Measurements from ENCODE around the gene GAS7.

GAS7 gene

GRCh38 chr17:10198509-10199249 lies at the start of gene GAS7:
TSS of gene GAS7 (minus strand) at chr17:10198606.
- no peak for DNase-seq

GRCh38 chr17:10247810-10248209 lies 49.4 kb upstream of the GAS7 start:
- no peak for DNase-seq

- no peak for DNase-seq
Measured at GRCh38 chr17:10243883-10244844, 45.8 kb upstream of the GAS7 start.

GRCh38 chr17:10241781-10242180 lies 43.4 kb upstream of the GAS7 start:
- no peak for DNase-seq

GRCh38 chr17:10238661-10239060 lies 40.3 kb upstream of the GAS7 start:
- DNase-seq = no peak

- DNase-seq = no peak
Measured at GRCh38 chr17:10234033-10234432, 35.6 kb upstream of the GAS7 start.

- DNase-seq = no peak
Measured at GRCh38 chr17:10233161-10233560, 34.8 kb upstream of the GAS7 start.

- DNase-seq = no peak
Measured at GRCh38 chr17:10229181-10229580, 30.8 kb upstream of the GAS7 start.

- no peak for DNase-seq
Measured at GRCh38 chr17:10226930-10227695, 28.7 kb upstream of the GAS7 start.

- no peak for DNase-seq
Measured at GRCh38 chr17:10224582-10225195, 26.3 kb upstream of the GAS7 start.

- DNase-seq = no peak
Measured at GRCh38 chr17:10219193-10219592, 20.8 kb upstream of the GAS7 start.

GRCh38 chr17:10217916-10218315 lies 19.5 kb upstream of the GAS7 start:
- DNase-seq = no peak

- DNase-seq = no peak
Measured at GRCh38 chr17:10216213-10216938, 18.0 kb upstream of the GAS7 start.

GRCh38 chr17:10215286-10215685 lies 16.9 kb upstream of the GAS7 start:
- no peak for DNase-seq

GRCh38 chr17:10211666-10212065 lies 13.3 kb upstream of the GAS7 start:
- DNase-seq = no peak

GRCh38 chr17:10210151-10210574 lies 11.8 kb upstream of the GAS7 start:
- no peak for DNase-seq

GRCh38 chr17:10208604-10209193 lies 10.3 kb upstream of the GAS7 start:
- no peak for DNase-seq

- DNase-seq = no peak
Measured at GRCh38 chr17:10207153-10207552, 8.7 kb upstream of the GAS7 start.

GRCh38 chr17:10205549-10206185 lies 7.3 kb upstream of the GAS7 start:
- DNase-seq = no peak

GRCh38 chr17:10201680-10202079 lies 3.3 kb upstream of the GAS7 start:
- no peak for DNase-seq

- DNase-seq = no peak
Measured at GRCh38 chr17:10200645-10201044, 2.2 kb upstream of the GAS7 start.

Data from NCI-H1092 (cell line).